Skin epidermis (tissue), 12 donors: Measurements from ENCODE around the gene CLBA1.
A peak's percentile ranks its signal among the peaks of the same experiment; 100 is the strongest.
"Not testable (repeated sequence)": the region's sequence is repeated elsewhere in the genome, so short reads cannot be mapped to it uniquely, and the experiment has no call there.

ENCODE experiments used
- H3K27ac ChIP-seq, 21 experiments: fragments of 200-600 bp; sonication (generic) in 11 of 21; one replicate each; pipeline ENCODE4 v1.5.0; 2020; ENCODE audit warnings: mild to moderate bottlenecking in 3 of 21, inconsistent platforms in 2 of 21, moderate library complexity in 2 of 21
- H3K4me3 ChIP-seq, 7 experiments: fragments of 200-600 bp; sonication (generic) in 2 of 7; one replicate each; pipeline ENCODE4 v1.5.0; 2020; ENCODE audit warnings: inconsistent platforms in 2 of 7, mild to moderate bottlenecking in 2 of 7, moderate library complexity in 1 of 7

CLBA1 gene

GRCh38 chr14:104985675-104986486 lies at the start of gene CLBA1:
CLBA1 (plus strand) TSS chr14:104985788; CDS start chr14:104986432, 644 bp downstream.
- peak within 1 kb of the TSS; percentile 62 to 92 (median 88) for H3K4me3 ChIP-seq
- H3K27ac ChIP-seq: peak within 1 kb of the TSS; percentile 29 to 92 (median 79)

- Histone ChIP-seq H3K4me3 (no peak overlapping the region), H3K27ac (no peak overlapping the region)
These were observed 49.6 kb upstream of the CLBA1 start for GRCh38 chr14:104935955-104936354.

GRCh38 chr14:104936361-104937155 lies 49.0 kb upstream of the CLBA1 start:
- Histone ChIP-seq H3K27ac (no peak overlapping the region), H3K4me3 (no peak overlapping the region)

GRCh38 chr14:104937161-104937560 lies 48.4 kb upstream of the CLBA1 start:
- H3K27ac ChIP-seq: no peak overlapping the region
- H3K4me3 ChIP-seq: no peak overlapping the region

GRCh38 chr14:104937694-104938365 lies 47.8 kb upstream of the CLBA1 start:
- no peak overlapping the region for H3K27ac ChIP-seq

GRCh38 chr14:104938436-104938835 lies 47.2 kb upstream of the CLBA1 start:
- H3K4me3 ChIP-seq: no peak overlapping the region

More at GRCh38 chr14:104937694-104938365, 47.8 kb upstream of the CLBA1 start:
- H3K4me3 ChIP-seq: no peak overlapping the region

GRCh38 chr14:104938960-104939359 lies 46.6 kb upstream of the CLBA1 start:
- no peak overlapping the region for H3K27ac ChIP-seq
- H3K4me3 ChIP-seq: no peak overlapping the region

More at GRCh38 chr14:104938436-104938835, 47.2 kb upstream of the CLBA1 start:
- no peak overlapping the region for H3K27ac ChIP-seq

GRCh38 chr14:104939666-104940410 lies 45.8 kb upstream of the CLBA1 start:
- Histone ChIP-seq H3K27ac (no peak overlapping the region), H3K4me3 (no peak overlapping the region)

- Histone ChIP-seq H3K4me3 (no peak overlapping the region), H3K27ac (no peak overlapping the region)
These were observed 45.0 kb upstream of the CLBA1 start for GRCh38 chr14:104940526-104941150.

GRCh38 chr14:104941508-104942365 lies 43.9 kb upstream of the CLBA1 start:
- no peak overlapping the region for H3K4me3 ChIP-seq

GRCh38 chr14:104942586-104942985 lies 43.0 kb upstream of the CLBA1 start:
- Histone ChIP-seq H3K27ac (no peak overlapping the region), H3K4me3 (no peak overlapping the region)

More at GRCh38 chr14:104941508-104942365, 43.9 kb upstream of the CLBA1 start:
- no peak overlapping the region for H3K27ac ChIP-seq

GRCh38 chr14:104943216-104944015 lies 42.2 kb upstream of the CLBA1 start:
- not testable (repeated sequence) for H3K4me3 ChIP-seq, H3K27ac ChIP-seq

GRCh38 chr14:104944016-104944308 lies 41.6 kb upstream of the CLBA1 start:
- H3K27ac ChIP-seq, H3K4me3 ChIP-seq: not testable (repeated sequence)

- H3K27ac ChIP-seq, H3K4me3 ChIP-seq: not testable (repeated sequence)
These were observed 41.0 kb upstream of the CLBA1 start for GRCh38 chr14:104944436-104945205.

GRCh38 chr14:104945266-104945665 lies 40.3 kb upstream of the CLBA1 start:
- not testable (repeated sequence) for H3K4me3 ChIP-seq

GRCh38 chr14:104945986-104946965 lies 39.3 kb upstream of the CLBA1 start:
- H3K27ac ChIP-seq, H3K4me3 ChIP-seq: not testable (repeated sequence)

More at GRCh38 chr14:104945266-104945665, 40.3 kb upstream of the CLBA1 start:
- H3K27ac ChIP-seq: not testable (repeated sequence)
